Uterus (tissue), 4 donors: ENCODE data around the gene MAST2. TPM values are rescaled to one million over a fixed set of nuclear protein-coding genes. Genes with fewer than 3 reads are reported as not detected.
"Not testable (repeated sequence)": the region's sequence is repeated elsewhere in the genome, so short reads cannot be mapped to it uniquely, and the experiment has no call there.

Source experiments
- DNase-seq, 2 donors: peaks; one replicate each; pipeline ENCODE4 v3.0.0-alpha.2; 2019 to 2020
- H3K27ac ChIP-seq, 2 donors: fragments of 200-600 bp; sonication (generic); 1 replicate in 1 of 2; 2 replicates in 1 of 2; pipeline ENCODE4 v1.5.1; 2016 to 2018
- H3K27me3 ChIP-seq, 2 donors: fragments of 200-600 bp; sonication (generic); one replicate each; pipeline ENCODE4 v1.5.1; 2018 to 2019; ENCODE audit warnings: control low read depth in 1 of 2
- H3K36me3 ChIP-seq, 2 donors: fragments of 200-600 bp; sonication (generic); one replicate each; pipeline ENCODE4 v1.5.1; 2019; ENCODE audit warnings: control low read depth in 1 of 2
- H3K4me1 ChIP-seq, 2 donors: fragments of 200-600 bp; sonication (generic); one replicate each; pipeline ENCODE4 v1.5.1; 2018 to 2019; ENCODE audit warnings: control low read depth in 1 of 2
- H3K4me3 ChIP-seq, 2 donors: fragments of 200-600 bp; sonication (generic); 1 replicate in 1 of 2; 2 replicates in 1 of 2; pipeline ENCODE4 v1.5.1; 2018 to 2019; ENCODE audit warnings: mild to moderate bottlenecking in 1 of 2
- H3K9me3 ChIP-seq, 2 donors: fragments of 200-600 bp; sonication (generic); one replicate each; pipeline ENCODE4 v1.5.1; 2019; ENCODE audit warnings: control low read depth in 1 of 2
- POLR2A ChIP-seq, 2 donors: fragments of 450-650 bp; IDR thresholded peaks; one replicate each; pipeline ENCODE4 v1.6.1; 2016; ENCODE audit warnings: antibody characterized with exemption in 2 of 2, mild to moderate bottlenecking in 1 of 2, moderate library complexity in 1 of 2
- intact Hi-C: fragments of 100-400 bp; cut with DNase I; formaldehyde crosslinking; loops from one replicate; pipeline ENCODE4 v1.15.1; 2023; ENCODE audit warnings: low total_unique reads
- total RNA-seq, 4 donors: library from RNA; depleted of rRNA in 3 of 4; stranded (reverse); fragments of >200 nt in 3 of 4; gene quantifications; one replicate each; pipeline versions ENCODE4 v1.1.0 to v1.2.4, GENCODE V29; 2014 to 2023
- TF ChIP-seq, protein P1 (sequence below), 4 experiments: fragments of 200-600 bp in 2 of 4; fragments of 450-650 bp in 2 of 4; sonication (generic) in 2 of 4; IDR thresholded peaks; one replicate each; pipeline ENCODE4 v1.5.1; 2016 to 2019; ENCODE audit warnings: antibody characterized with exemption in 4 of 4, mild to moderate bottlenecking in 2 of 4, moderate library complexity in 1 of 4
- donor health status: DM: yes; HTN: yes; CAD: no.

MAST2 gene
- total RNA-seq, 4 donors from 2014 or later: 12.8 to 52.1 (median 36.3) TPM

DNA sequence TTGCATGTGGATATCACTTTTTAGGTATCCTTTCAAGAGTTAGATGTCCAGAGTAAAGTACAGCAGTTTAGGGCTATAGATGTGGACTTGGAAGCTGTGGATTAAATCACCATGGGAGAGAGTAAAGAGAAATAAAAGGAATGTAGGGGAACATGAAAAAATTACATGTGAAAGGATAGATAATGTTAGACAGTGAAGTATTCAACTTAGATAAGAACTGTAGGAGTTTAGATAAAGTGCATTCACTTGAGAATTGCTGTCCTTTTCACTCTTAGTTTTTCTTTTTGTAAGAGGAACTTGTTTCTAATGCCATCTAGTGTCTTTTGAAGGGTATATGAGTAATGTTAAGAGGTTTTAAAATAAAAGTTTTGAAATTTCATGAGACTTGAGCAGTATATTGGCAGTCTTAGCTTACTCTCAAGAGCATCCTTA, 40.1 kb downstream of the MAST2 start:
- Histone ChIP-seq H3K4me3 (no peak overlapping the region), H3K27ac (peak overlapping the region in 1 of 2 donors; percentile 10), H3K36me3 (no peaks in the 10 kb centered on the region), H3K4me1 (peaks cover 0 to 3% of the 10 kb centered on the region in 2 donors), H3K27me3 (no peaks in the 10 kb centered on the region), H3K9me3 (no peaks in the 10 kb centered on the region)
- DNase-seq: no peak
- TF ChIP-seq, protein P1, sequence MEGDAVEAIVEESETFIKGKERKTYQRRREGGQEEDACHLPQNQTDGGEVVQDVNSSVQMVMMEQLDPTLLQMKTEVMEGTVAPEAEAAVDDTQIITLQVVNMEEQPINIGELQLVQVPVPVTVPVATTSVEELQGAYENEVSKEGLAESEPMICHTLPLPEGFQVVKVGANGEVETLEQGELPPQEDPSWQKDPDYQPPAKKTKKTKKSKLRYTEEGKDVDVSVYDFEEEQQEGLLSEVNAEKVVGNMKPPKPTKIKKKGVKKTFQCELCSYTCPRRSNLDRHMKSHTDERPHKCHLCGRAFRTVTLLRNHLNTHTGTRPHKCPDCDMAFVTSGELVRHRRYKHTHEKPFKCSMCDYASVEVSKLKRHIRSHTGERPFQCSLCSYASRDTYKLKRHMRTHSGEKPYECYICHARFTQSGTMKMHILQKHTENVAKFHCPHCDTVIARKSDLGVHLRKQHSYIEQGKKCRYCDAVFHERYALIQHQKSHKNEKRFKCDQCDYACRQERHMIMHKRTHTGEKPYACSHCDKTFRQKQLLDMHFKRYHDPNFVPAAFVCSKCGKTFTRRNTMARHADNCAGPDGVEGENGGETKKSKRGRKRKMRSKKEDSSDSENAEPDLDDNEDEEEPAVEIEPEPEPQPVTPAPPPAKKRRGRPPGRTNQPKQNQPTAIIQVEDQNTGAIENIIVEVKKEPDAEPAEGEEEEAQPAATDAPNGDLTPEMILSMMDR (IDR thresholded peaks at IDR 0.05): peak in 3 of 4 experiments; percentile 21 to 25 (median 24)
- no peak for TF ChIP-seq POLR2A (IDR thresholded peaks at IDR 0.05)
- intact Hi-C loops: no loop called here

DNA sequence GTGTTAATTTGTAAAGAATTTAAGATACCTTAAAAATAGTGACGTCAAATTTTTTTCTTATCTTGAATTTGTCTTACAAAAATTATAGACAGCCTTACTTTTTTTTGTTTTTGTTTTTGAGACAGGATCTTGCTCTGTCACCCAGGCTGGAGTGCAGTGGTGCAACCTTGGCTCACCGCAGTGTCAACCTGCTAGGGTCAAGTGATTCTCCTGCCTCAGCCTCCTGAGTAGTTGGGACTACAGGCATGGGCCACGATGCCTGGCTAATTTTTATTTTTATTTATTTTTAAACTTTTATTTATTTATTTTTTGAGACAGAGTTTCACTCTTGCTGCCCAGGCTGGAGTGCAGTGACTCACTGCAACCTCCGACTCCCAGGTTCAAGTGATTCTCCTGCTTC, 40.6 kb downstream of the MAST2 start:
- H3K4me1 ChIP-seq, H3K9me3 ChIP-seq, H3K27ac ChIP-seq, DNase-seq, intact Hi-C loops, H3K4me3 ChIP-seq, H3K36me3 ChIP-seq, H3K27me3 ChIP-seq: not testable (repeated sequence)

DNA sequence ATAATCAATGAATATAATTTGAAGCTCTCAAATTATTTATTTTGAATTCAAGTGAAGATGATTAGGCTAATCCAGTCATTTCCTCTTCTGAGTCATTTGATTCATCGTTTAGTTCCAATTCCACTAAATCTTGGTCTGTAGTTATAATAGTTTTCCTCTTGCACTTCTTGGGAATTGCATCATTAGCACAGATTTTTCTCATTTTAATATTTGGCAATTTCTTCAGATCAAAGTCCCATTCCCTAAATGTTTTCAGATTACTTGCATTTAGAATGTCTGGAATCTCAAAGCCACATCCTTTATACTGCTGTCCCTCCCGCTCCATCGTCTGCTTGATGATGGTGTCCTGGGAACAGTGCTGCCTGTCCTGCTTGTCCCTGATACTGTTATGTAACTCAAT, 43.5 kb downstream of the MAST2 start:
- Histone ChIP-seq H3K4me1 (peaks cover 0 to 3% of the 10 kb centered on the region in 2 donors), H3K9me3 (no peaks in the 10 kb centered on the region), H3K36me3 (no peaks in the 10 kb centered on the region), H3K4me3 (no peak overlapping the region), H3K27me3 (no peaks in the 10 kb centered on the region), H3K27ac (no peak overlapping the region)
- DNase-seq: no peak
- intact Hi-C loops: no loop called here
- TF ChIP-seq, protein P1 (IDR thresholded peaks at IDR 0.05): no peak
- no peak for TF ChIP-seq POLR2A (IDR thresholded peaks at IDR 0.05)

DNA sequence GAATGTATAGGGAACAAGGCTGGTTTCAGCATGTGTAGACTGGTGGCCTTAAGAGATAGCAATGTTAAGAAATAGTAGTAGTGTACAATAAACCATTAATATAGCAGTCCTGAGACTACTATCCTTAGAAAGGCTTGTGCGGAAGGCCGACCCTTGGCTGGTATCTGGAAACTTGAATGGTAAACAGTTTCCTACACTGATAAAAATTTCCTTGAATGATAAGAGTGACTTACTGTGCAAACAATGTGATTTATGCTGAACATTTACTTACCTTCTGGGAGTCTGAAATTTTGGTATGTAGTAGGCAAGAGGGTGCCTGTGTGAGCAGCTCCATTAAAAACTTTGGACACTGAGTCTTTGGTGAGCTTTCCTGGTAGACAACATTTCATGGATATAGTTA, 44.7 kb downstream of the MAST2 start:
- Histone ChIP-seq H3K36me3 (no peaks in the 10 kb centered on the region), H3K4me3 (no peak overlapping the region), H3K27me3 (no peaks in the 10 kb centered on the region)

DNA sequence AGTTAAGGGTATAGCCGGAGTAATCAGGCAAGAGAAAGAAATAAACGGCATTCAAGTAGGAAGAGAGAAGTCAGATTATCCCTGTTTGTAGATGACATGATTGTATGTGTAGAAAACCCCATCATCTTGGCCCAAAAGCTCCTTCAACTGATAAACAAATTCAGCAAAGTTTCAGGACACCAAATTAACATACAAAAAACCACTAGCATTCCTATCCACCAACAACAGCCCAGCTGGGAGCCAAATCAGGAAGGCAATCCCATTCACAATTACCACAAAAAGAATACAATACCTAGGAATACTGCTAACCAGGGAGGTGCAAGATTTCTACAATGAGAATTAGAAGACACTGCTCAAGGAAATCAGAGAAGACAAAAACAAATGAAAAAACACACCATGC, 45.3 kb downstream of the MAST2 start:
- Histone ChIP-seq H3K27me3 (no peaks in the 10 kb centered on the region), H3K27ac (no peak overlapping the region), H3K4me3 (no peak overlapping the region), H3K4me1 (peaks cover 0 to 2% of the 10 kb centered on the region in 2 donors), H3K36me3 (no peaks in the 10 kb centered on the region), H3K9me3 (no peaks in the 10 kb centered on the region)
- TF ChIP-seq POLR2A (IDR thresholded peaks at IDR 0.05): no peak
- TF ChIP-seq, protein P1 (IDR thresholded peaks at IDR 0.05): no peak
- no peak for DNase-seq
- intact Hi-C loops: no loop called here

More for the DNA sequence above, 44.7 kb downstream of the MAST2 start:
- no peak for DNase-seq
- H3K4me1 ChIP-seq: peaks cover 0 to 3% of the 10 kb centered on the region in 2 donors
- no peak overlapping the region for H3K27ac ChIP-seq
- intact Hi-C loops: no loop called here
- no peaks in the 10 kb centered on the region for H3K9me3 ChIP-seq
- no peak for TF ChIP-seq POLR2A (IDR thresholded peaks at IDR 0.05)
- TF ChIP-seq, protein P1 (IDR thresholded peaks at IDR 0.05): no peak

DNA sequence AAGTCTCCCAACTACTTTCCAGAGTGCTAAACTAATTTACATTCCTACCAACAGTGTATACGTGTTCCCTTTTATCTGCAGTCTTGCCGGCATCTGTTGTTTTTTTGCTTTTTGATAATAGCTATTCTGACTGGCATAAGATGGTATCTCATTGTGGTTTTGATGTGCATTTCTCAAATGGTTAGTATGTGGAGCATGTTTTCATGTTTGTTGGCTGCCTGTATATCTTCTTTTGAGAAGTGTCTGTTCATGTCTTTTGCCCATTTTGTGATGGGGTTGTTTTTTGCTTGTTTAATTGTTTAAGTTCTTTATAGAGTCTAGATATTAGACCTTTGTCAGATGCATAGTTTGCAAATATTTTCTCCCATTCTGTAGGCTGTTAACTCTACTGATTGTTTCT, 46.6 kb downstream of the MAST2 start:
- H3K27ac ChIP-seq: no peak overlapping the region
- H3K27me3 ChIP-seq: no peaks in the 10 kb centered on the region
- no peak overlapping the region for H3K4me3 ChIP-seq
- intact Hi-C loops: no loop called here
- DNase-seq: no peak
- H3K9me3 ChIP-seq: no peaks in the 10 kb centered on the region
- H3K36me3 ChIP-seq: no peaks in the 10 kb centered on the region
- H3K4me1 ChIP-seq: no peaks in the 10 kb centered on the region
- TF ChIP-seq, protein P1 (IDR thresholded peaks at IDR 0.05): no peak
- TF ChIP-seq POLR2A (IDR thresholded peaks at IDR 0.05): no peak
